K562 (cell line): ENCODE results near the gene ERMP1. TPM values are rescaled to one million over a fixed set of nuclear protein-coding genes. Genes with fewer than 3 reads are reported as not detected.

ENCODE experiments used
- CLOCK ChIP-seq: fragments of 250-450 bp; sonication (Bioruptor Pico); IDR thresholded peaks from 2 replicates; pipeline ENCODE4 v1.4.0; 2020; ENCODE audit warnings: mild to moderate bottlenecking, moderate library complexity, borderline replicate concordance
- CSDE1 ChIP-seq, 2 experiments: fragments of 450-650 bp; IDR thresholded peaks; 2 replicates each; pipeline ENCODE4 v1.6.1; 2016; ENCODE audit warnings: mild to moderate bottlenecking in 1 of 2
- FUS ChIP-seq: fragments of 200-400 bp; formaldehyde crosslinking; optimal IDR thresholded peaks from 2 replicates; pipeline ENCODE3; 2017; ENCODE audit warnings: low read depth, low read length
- GATAD2A ChIP-seq: fragments of 450-650 bp; IDR thresholded peaks from 2 replicates; pipeline ENCODE4 v1.6.1; 2017
- HMG20A ChIP-seq: fragments of 450-650 bp; formaldehyde crosslinking; conservative IDR thresholded peaks from 2 replicates; pipeline ENCODE4 v1.4.0; 2020; ENCODE audit warnings: mild to moderate bottlenecking, mixed read lengths
- HMG20B ChIP-seq: fragments of 250-450 bp; sonication (Bioruptor Pico); IDR thresholded peaks from 2 replicates; pipeline ENCODE4 v1.5.0; 2021; ENCODE audit warnings: mild to moderate bottlenecking
- MAZ ChIP-seq, 2 experiments: fragments of 450-650 bp in 1 of 2; sonication (generic) in 1 of 2; formaldehyde crosslinking; IDR thresholded peaks in 1 of 2; conservative IDR thresholded peaks in 1 of 2; 2 replicates each; pipeline versions ENCODE4 v1.4.0 to v1.5.0; 2020; ENCODE audit warnings: mild to moderate bottlenecking in 1 of 2, missing genetic modification reagents in 1 of 2
- RNF2 ChIP-seq: sonication (generic); IDR thresholded peaks from 2 replicates; pipeline ENCODE4 v1.6.1; 2016
- SP2 ChIP-seq: IDR thresholded peaks from 2 replicates; pipeline ENCODE4 v1.6.1; 2011; ENCODE audit warnings: mild to moderate bottlenecking, low read depth, low read length, moderate library complexity; ENCODE audit not compliant: poor library complexity, severe bottlenecking; ENCODE audit errors: extremely low read depth
- SRSF3 ChIP-seq: fragments of 200-400 bp; formaldehyde crosslinking; IDR thresholded peaks from 2 replicates; pipeline ENCODE4 v1.6.1; 2016; ENCODE audit warnings: mild to moderate bottlenecking, low read length, moderate library complexity; ENCODE audit not compliant: insufficient read depth
- SRSF7 ChIP-seq: fragments of 200-400 bp; formaldehyde crosslinking; optimal IDR thresholded peaks from 2 replicates; pipeline ENCODE3; 2017; ENCODE audit warnings: mild to moderate bottlenecking, low read depth, low read length
- TSC22D4 ChIP-seq: fragments of 450-650 bp; IDR thresholded peaks from 2 replicates; pipeline ENCODE4 v1.6.1; 2016; ENCODE audit warnings: missing genetic modification characterization, missing biosample characterization, control low read depth
- polyA plus RNA-seq, 8 experiments: library from polyadenylated mRNA; depleted of rRNA in 4 of 8; stranded (reverse) in 5 of 8; unstranded in 3 of 8; fragments of >200 nt; fragmentation: Nextera tagmentation in 2 of 8; fragmentation: Illumina TruSeq in 1 of 8; extraction: Ambion mirVana in 2 of 8; extraction: Trizol in 1 of 8; gene quantifications; 2 replicates each; pipeline versions ENCODE4 v1.2.1 to v1.2.3, GENCODE V29; 2011 to 2014; ENCODE audit warnings: inconsistent platforms in 1 of 8, missing spikeins in 1 of 8
- total RNA-seq, 7 experiments: library from RNA; depleted of rRNA in 6 of 7; stranded (reverse); fragments of >200 nt in 6 of 7; fragmentation: Illumina TruSeq in 2 of 7; extraction: Trizol in 2 of 7; gene quantifications; 2 replicates each; pipeline versions ENCODE4 v1.2.1 to v1.2.3, GENCODE V29; 2011 to 2021; ENCODE audit warnings: low replicate concordance in 1 of 7
- TF ChIP-seq, protein P1 (sequence below): fragments of 450-650 bp; IDR thresholded peaks from 2 replicates; pipeline ENCODE4 v1.6.1; 2016; ENCODE audit warnings: low read depth
- TF ChIP-seq, protein P2 (sequence below): sonication (generic); formaldehyde crosslinking; IDR thresholded peaks from 2 replicates; pipeline ENCODE4 v1.8.1; 2023; ENCODE audit warnings: mild to moderate bottlenecking, missing genetic modification reagents

Gene ERMP1
- total and polyA plus RNA-seq, 9 of the 15 experiments (the other 6 are each of a cell fraction or from before 2014, with no cell fraction given): 2.5 to 26.3 (median 12.6) TPM

- TF ChIP-seq SRSF7 (no peak), CSDE1 (IDR thresholded peaks at IDR 0.05) (no peak), MAZ (CRISPR knock-in tag; conservative IDR thresholded peaks at IDR 0.05 in 1 of 2, IDR thresholded peaks at IDR 0.05 in 1 of 2) (peak; percentile 26 to 74; a peak in 2 of 4 replicates), FUS (peak; percentile 64), SRSF3 (no peak), TSC22D4 (tag) (no peak), SP2 (no peak), HMG20A (CRISPR knock-in tag) (no peak), RNF2 (peak; percentile 63; the same call in 1 of the 2 replicates), GATAD2A (no peak), HMG20B (CRISPR knock-in tag) (no peak), CLOCK (no peak)
- TF ChIP-seq, protein P1, sequence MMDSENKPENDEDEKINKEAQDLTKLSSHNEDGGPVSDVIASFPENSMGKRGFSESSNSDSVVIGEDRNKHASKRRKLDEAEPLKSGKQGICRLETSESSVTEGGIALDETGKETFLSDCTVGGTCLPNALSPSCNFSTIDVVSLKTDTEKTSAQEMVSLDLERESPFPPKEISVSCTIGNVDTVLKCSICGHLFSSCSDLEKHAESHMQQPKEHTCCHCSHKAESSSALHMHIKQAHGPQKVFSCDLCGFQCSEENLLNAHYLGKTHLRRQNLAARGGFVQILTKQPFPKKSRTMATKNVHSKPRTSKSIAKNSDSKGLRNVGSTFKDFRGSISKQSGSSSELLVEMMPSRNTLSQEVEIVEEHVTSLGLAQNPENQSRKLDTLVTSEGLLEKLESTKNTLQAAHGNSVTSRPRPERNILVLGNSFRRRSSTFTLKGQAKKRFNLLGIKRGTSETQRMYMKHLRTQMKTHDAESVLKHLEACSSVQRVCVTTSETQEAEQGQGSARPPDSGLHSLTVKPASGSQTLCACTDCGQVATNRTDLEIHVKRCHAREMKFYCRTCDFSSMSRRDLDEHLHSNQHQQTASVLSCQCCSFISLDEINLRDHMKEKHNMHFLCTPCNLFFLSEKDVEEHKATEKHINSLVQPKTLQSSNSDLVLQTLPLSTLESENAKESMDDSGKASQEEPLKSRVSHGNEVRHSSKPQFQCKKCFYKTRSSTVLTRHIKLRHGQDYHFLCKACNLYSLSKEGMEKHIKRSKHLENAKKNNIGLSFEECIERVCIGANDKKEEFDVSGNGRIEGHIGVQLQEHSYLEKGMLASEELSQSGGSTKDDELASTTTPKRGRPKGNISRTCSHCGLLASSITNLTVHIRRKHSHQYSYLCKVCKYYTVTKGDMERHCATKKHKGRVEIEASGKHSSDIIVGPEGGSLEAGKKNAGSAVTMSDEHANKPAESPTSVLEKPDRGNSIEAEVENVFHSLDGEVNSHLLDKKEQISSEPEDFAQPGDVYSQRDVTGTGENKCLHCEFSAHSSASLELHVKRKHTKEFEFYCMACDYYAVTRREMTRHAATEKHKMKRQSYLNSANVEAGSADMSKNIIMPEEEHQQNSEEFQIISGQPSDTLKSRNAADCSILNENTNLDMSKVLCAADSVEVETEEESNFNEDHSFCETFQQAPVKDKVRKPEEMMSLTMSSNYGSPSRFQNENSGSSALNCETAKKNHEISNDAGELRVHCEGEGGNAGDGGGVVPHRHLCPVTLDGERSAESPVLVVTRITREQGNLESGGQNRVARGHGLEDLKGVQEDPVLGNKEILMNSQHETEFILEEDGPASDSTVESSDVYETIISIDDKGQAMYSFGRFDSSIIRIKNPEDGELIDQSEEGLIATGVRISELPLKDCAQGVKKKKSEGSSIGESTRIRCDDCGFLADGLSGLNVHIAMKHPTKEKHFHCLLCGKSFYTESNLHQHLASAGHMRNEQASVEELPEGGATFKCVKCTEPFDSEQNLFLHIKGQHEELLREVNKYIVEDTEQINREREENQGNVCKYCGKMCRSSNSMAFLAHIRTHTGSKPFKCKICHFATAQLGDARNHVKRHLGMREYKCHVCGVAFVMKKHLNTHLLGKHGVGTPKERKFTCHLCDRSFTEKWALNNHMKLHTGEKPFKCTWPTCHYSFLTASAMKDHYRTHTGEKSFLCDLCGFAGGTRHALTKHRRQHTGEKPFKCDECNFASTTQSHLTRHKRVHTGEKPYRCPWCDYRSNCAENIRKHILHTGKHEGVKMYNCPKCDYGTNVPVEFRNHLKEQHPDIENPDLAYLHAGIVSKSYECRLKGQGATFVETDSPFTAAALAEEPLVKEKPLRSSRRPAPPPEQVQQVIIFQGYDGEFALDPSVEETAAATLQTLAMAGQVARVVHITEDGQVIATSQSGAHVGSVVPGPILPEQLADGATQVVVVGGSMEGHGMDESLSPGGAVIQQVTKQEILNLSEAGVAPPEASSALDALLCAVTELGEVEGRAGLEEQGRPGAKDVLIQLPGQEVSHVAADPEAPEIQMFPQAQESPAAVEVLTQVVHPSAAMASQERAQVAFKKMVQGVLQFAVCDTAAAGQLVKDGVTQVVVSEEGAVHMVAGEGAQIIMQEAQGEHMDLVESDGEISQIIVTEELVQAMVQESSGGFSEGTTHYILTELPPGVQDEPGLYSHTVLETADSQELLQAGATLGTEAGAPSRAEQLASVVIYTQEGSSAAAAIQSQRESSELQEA: peak; percentile 87
- TF ChIP-seq, protein P2, sequence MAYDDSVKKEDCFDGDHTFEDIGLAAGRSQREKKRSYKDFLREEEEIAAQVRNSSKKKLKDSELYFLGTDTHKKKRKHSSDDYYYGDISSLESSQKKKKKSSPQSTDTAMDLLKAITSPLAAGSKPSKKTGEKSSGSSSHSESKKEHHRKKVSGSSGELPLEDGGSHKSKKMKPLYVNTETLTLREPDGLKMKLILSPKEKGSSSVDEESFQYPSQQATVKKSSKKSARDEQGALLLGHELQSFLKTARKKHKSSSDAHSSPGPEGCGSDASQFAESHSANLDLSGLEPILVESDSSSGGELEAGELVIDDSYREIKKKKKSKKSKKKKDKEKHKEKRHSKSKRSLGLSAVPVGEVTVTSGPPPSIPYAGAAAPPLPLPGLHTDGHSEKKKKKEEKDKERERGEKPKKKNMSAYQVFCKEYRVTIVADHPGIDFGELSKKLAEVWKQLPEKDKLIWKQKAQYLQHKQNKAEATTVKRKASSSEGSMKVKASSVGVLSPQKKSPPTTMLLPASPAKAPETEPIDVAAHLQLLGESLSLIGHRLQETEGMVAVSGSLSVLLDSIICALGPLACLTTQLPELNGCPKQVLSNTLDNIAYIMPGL (CRISPR knock-in tag): 0 out of 2 replicates have a peak, but pooled peaks have one; percentile 10
These were observed at the start of gene ERMP1 (continued) for GRCh38 chr9:5832538-5833529.
